Astrocyte of the cerebellum (primary cell): ENCODE data around the gene HOMER1.

Source experiments
- DNase-seq: peaks from one replicate; pipeline ENCODE4 v3.0.0-alpha.2; 2011; ENCODE audit warnings: low read depth
- H3K4me3 ChIP-seq: 2 replicates; pipeline ENCODE4 v1.5.1; 2011; ENCODE audit warnings: mild to moderate bottlenecking, low read depth, low read length, moderate library complexity
- CTCF ChIP-seq: IDR thresholded peaks from 2 replicates; pipeline ENCODE4 v1.5.1; 2012; ENCODE audit warnings: low read length, low read depth, moderate library complexity, mild to moderate bottlenecking; ENCODE audit errors: missing control alignments
- in situ Hi-C: cut with HindIII; loops from 2 replicates; pipeline ENCODE4 v1.10.0; 2017; ENCODE audit warnings: low sequenced_read_pairs

Gene HOMER1

GRCh38 chr5:79471556-79471955, 42.4 kb downstream of the HOMER1 start:
- DNase-seq = no peak
- no peak overlapping the region for H3K4me3 ChIP-seq
- no peak for TF ChIP-seq CTCF
- in situ Hi-C loops = no loop called here

GRCh38 chr5:79464695-79465332, 49.1 kb downstream of the HOMER1 start:
- in situ Hi-C loops = no loop called here
- no peak for DNase-seq
- H3K4me3 ChIP-seq = no peak overlapping the region
- peak; percentile 38 for TF ChIP-seq CTCF

GRCh38 chr5:79464278-79464677, 49.7 kb downstream of the HOMER1 start:
- H3K4me3 ChIP-seq = no peak overlapping the region
- in situ Hi-C loops = no loop called here
- TF ChIP-seq CTCF = no peak
- DNase-seq = no peak

GRCh38 chr5:79459626-79460025, 54.3 kb downstream of the HOMER1 start:
- DNase-seq = no peak
- in situ Hi-C loops = no loop called here
- TF ChIP-seq CTCF = no peak
- H3K4me3 ChIP-seq = no peak overlapping the region

GRCh38 chr5:79456890-79457583, 56.9 kb downstream of the HOMER1 start:
- no peak for DNase-seq
- no peak overlapping the region for H3K4me3 ChIP-seq
- in situ Hi-C loops = no loop called here
- TF ChIP-seq CTCF = no peak

- DNase-seq = no peak
- in situ Hi-C loops = no loop called here
- TF ChIP-seq CTCF = no peak
- H3K4me3 ChIP-seq = no peak overlapping the region
Observed at GRCh38 chr5:79456400-79456799, 57.5 kb downstream of the HOMER1 start.
